ENCODE measurements around the gene MTMR4.
"Not testable (repeated sequence)": the region's sequence is repeated elsewhere in the genome, so short reads cannot be mapped to it uniquely, and the experiment has no call there.

The MTMR4 gene

GRCh38 chr17:58513965-58514769 is at the start of gene MTMR4:
Gene MTMR4, minus strand, starts transcription at chr17:58514638. Its CDS starts 231 bp downstream, at chr17:58514407.
- peak; percentile 75 for DNase-seq

DNA sequence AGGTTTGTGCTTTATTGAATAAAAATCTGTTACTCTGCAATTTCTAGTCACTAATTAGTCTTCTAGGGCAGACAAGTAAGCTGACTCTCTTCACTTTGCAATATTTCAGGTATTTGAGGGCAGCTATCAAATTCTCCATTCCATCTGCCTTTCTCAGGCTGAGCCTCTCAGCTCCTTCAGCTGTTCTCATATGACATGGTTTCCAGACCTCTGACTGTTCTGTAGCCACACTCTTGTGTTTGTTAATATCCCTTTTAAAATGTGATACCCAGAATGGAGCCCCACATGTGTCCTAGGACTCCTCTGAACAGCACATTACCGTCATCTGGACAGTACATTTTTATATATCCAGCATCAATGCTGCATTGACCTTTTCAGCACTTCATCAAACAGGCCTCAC is 46.1 kb upstream of the MTMR4 start:
- no peak for DNase-seq

DNA sequence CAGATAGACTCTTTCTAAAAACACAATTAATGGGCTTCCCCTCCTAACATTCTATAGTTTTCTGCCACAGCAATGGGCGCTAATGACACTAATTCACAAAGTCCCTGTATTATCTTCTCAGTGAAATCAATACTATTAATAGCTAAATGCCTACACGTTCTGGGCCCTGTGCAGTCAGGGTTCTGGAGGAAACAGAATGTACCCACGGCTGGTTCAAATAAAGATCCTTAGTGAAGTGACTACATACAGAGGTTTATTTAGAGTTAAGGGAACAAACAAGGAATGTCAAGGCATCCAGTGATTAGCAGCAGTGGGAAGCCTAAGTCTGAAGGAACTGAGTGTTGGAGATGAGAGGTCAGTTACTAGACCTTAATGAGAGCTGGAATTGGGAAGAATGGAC is 43.5 kb upstream of the MTMR4 start:
- DNase-seq: no peak

DNA sequence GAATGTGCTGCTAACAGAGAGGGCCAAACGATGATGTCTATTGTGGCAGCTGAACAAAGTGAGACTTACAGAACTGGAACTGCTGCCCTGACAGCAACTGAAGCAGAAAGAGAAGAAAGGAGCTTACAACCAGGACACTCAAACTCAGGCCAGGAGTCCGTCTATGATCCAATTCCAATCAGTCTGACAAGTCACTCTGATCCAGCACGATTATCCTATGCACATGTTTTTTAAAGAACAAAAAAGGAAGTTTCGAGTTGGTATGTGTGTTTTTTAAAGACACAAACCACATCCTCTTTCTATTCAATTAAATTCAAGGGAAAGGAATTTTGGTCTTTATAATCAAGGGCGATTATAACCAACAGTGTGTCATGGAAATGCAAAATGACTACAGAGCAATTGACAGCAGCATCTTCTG is 42.4 kb upstream of the MTMR4 start:
- DNase-seq: no peak

DNA sequence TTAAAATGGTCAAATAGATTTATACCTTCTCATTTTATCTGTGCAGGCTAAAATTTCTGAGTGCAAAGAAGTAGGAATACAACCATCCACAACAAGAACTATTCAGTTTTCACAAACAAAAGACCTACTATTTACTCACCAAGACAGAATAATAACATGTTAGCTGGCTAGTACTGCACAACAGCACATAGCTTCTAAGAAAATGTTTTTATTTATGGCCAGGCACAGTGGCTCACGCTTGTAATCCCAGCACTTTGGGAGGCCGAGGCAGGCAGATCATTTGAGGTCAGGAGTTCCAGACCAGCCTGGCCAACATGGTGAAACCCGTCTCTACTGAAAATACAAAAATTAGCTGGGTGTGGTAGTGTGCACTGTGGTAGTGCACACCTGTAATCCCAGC is 40.7 kb upstream of the MTMR4 start:
- DNase-seq: not testable (repeated sequence)

DNA sequence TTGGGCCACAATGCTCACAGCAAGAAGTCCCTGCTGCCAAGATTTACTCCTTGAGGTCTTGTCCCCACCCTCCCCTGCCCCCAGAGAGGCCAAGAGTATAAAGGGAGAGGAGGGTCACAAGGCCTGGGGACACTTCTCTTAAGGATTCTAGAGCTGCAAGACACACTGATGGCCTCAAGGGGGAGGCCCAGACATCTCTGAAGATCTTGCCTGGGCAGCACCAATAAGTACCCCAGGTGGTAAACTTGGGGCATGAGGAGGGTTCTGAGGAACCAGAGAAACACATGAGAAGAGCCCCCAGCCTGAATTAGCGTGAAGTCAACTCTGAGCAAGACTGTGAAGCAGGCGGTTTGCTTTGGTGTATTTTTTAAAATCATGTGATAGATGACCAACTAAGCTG is 26.8 kb upstream of the MTMR4 start:
- DNase-seq: no peak

DNA sequence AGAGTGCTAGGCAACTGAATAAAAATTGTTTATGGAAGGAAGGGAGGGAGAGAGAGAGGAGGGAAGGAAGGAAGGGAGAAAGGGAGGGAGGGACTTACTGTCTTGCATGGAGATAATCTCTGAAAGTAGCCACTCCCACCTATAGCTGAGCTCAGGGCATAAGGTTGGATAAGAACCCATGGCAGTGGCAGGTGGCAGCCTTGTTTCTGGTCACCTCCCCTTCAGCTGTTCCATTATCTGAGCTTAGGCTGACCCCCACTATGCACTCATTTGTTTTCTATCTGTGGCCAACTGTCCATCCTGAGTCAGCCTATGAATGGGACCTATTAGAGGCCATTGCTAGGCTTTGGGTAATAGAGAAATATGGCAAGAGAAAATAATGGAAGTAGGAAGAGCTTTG is 25.3 kb upstream of the MTMR4 start:
- DNase-seq: no peak

DNA sequence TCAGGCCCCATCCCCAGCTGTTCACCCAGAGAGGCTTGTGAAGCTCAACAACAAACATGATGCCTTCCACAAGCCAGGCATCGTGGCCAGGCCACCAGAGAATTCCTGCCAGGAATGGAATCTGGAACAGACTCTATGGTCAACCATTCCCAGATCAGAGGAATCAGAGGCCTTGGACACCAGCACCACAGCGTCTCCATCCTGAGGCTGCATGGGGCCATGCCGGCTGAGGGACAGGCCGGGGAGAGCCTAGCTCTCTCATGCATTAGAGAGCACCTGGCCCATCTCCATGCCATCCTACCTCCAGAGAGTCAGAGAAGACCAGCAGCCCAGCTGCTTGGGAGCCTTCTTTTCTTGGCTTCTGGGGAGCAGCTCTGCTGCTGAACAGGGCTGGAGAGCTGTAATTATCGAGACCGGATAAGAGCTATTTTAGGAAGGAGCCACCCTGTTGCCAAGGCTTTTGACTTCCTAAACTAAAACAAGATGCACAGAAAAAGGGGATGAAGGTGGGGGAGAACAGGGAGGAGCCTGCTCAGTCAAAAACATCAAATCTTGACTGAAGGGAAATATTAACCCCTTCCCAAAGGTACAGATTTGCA is 24.5 kb upstream of the MTMR4 start:
- no peak for DNase-seq

GRCh38 chr17:58537266-58537665 is 22.8 kb upstream of the MTMR4 start:
- DNase-seq: no peak

- no peak for DNase-seq
These were observed 22.1 kb upstream of the MTMR4 start for GRCh38 chr17:58536542-58536941.

DNA sequence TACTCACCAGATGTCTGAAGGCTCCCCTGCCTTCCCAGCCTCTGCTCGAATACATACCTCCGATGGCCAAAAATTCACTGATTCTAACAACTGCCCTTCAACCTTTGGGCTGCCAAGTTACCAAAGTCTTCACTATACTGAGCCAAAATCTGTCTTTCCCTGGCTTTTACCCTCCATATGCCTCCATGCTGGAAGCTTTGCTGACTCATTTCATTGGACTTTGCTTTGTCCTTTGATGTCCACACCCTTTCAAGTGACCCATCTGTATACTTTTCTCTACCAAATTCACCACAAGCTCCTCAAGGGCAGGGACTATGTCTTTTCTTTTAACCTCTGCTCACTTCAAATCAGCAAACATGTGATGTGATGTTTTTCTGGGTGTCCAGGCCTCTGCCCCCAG is 21.0 kb upstream of the MTMR4 start:
- no peak for DNase-seq

- DNase-seq: no peak
These were observed 20.5 kb upstream of the MTMR4 start for GRCh38 chr17:58534901-58535421.

DNA sequence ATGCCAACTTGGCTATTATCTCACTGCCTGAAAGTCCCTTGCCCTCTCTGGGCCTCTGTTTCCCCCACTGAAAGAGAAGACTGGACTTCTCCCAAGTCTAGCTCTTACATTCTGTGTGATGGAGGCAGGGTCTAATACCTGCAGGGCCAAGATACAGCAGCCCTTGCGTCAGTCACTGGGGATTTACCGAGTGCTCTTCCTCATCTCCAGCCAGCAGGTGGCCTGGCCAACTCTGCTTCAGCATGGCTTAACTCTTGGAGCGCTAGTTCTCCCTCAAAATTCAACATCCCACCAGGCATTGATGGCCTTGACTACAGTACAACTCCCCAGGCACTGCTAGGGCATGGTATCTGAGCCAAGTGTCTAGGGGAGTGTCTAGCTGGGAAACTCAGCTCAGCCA is 19.9 kb upstream of the MTMR4 start:
- DNase-seq: no peak

GRCh38 chr17:58533616-58534188 is 19.3 kb upstream of the MTMR4 start:
- no peak for DNase-seq

DNA sequence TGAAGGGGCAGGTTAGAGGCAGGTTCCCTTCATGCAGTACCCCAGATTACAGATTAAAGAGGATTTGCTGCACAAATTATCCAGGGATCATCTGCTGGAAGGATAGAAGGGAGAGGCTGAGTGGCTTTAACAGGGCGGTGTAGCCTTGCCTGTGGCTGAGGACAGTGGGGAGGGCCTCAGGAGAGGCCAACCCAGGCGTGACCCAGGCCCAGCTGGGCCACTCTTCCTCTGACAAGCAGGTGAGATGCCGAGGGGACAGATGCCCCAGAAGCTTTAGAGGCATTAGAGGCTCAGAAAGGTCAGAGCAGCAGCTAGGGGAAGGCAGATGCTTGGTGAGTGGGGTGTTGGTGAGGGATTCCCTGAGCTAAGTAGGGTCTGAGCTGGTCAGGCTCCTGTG is 18.1 kb upstream of the MTMR4 start:
- DNase-seq: no peak

DNA sequence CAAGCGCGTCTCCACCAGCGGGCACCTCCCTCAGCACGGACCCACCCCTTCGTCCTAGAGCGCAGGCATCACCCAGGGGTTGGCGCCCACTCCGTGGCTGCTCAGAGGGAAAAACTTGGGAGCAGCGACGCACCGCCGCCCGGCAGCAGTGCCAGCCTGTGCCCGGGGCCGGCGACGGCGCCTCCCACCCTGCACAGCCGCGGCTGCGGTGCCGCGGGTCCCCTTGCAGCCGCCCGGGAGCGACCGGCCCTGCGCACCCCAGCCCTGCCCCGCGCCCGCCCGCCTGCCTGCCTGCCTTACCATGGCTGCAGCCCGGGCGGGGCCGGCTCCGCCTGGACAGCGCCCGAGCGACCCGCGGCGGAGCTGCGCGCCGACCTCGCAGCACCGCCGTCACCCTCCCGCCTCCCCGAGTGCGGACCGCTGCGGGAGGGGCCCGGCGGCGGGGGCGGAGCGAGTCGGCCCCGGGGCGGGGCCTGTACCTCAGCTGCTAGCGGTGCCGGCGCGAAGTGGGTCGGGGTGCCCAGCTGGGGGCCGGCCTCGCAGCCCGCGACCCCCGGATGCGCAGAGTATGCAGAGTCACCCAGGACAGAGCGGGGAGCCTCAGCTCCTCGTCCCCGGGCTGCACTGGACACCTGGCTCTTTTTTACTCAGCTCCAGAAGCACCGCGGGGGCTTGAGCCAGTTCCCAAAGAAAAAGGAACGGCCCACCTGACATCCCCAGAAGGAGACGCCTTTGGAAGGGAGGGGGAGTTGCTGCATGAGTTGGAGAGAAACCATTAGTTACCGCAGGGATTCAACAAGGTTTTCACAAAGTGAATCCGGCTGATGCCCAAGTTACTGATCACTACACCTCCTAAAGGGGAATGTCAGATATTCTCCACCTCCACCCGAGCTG is 17.5 kb upstream of the MTMR4 start:
- DNase-seq: peak; percentile 11

- no peak for DNase-seq
These were observed 16.7 kb upstream of the MTMR4 start for GRCh38 chr17:58531122-58531521.

DNA sequence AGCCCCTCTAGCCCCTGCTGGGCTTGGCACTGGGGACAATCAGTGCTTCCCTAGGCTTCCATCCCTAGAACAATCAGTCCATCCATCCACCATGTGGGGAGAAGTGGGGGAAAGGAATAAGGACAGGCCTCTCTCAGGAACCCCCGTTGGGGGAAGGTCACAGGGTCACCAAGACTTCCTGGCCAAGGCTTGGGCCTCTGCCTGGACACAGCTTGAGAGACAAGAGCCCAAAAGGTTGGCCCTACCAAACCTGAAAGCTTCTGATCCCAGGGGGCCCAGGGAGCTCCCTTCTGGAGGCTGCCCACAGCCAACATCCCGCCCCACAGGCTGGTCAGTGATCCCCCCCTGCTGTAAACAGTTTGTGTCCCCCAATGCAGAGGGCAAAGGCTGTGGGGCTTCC is 16.2 kb upstream of the MTMR4 start:
- DNase-seq: no peak

DNA sequence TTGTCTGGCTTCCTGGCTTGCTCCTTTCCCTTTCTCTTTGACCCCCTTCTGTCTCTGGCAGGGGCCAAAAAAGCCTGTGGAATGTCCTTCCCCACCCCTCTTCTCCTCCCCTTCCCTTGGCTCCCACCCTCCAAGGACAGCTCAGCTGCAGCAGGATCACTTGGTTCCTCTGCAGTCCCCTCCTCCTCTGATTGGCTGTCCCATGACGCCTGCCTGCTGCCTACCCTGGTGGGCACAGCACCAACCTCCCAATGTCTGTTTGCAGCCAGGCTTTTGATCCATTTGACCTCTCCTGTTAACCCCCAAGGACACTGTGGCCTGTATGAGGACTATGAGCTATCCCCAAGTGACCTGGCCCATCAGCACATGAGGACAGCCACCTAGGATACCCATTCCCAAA is 14.8 kb upstream of the MTMR4 start:
- no peak for DNase-seq

DNA sequence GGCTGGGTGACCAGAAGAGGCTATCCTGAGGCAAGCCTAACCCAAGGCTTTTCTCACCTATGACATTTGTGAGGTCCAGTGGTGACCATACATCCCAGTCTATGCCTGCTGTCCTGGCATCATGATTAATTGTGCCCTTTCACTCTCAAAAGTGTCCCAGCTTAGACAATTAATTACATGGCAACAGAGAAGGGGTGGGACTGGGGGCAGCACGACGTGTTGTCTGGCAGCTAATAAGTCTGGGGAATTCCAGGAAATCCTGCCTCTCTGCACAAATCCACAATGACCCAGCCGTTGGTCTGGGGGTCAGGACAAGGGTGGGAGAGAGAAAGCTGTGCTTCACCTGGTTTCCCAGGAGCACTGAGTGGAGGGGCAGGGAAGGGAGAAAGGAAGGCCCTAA is 14.0 kb upstream of the MTMR4 start:
- no peak for DNase-seq

- no peak for DNase-seq
These were observed 13.5 kb upstream of the MTMR4 start for GRCh38 chr17:58527949-58528348.

- no peak for DNase-seq
These were observed 12.9 kb upstream of the MTMR4 start for GRCh38 chr17:58527306-58527705.

- DNase-seq: no peak
These were observed 10.8 kb upstream of the MTMR4 start for GRCh38 chr17:58525239-58525638.

All from NCI-H1105 treated with DMSO at 0.1 percent for 48 hours (cell line).